Femur (tissue), 1 donor: ENCODE results near the gene GPR17.

Experiments
- DNase-seq: peaks from one replicate; pipeline ENCODE4 v3.0.0-alpha.2; 2017

Gene GPR17

DNA sequence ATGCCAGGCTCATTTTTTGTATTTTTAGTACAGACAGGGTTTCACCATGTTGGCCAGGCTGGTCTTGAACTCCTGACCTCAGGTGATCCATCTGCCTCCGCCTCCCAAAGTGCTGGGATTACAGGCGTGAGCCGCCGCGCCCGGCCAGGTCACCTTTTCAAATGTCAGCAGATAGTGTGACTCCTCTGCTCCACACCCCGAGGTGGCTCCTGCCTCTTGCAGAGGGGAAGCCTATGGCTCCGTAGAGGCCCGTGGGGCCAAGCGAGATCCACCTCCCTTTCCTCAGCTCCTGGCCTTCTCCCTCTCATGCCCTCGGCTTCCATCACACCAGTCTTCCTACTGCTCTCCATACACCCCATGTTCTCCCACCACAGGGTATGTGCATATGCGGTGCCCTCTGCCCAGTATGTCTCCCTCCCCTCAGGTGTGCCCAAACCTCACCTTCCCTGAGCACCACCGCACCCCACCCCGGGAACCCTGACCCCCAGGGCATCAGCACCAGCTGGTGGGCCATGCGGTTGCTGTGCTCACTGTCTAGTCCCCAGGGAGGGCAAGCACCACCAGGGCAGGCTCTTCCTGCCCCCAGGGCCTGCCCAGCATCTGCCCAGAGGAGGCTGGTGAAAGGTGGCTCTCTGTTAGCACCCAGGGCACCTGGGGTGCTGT is 10.7 kb downstream of the GPR17 start:
- no peak for DNase-seq

GRCh38 chr2:127657232-127657595 is 11.3 kb downstream of the GPR17 start:
- no peak for DNase-seq

DNA sequence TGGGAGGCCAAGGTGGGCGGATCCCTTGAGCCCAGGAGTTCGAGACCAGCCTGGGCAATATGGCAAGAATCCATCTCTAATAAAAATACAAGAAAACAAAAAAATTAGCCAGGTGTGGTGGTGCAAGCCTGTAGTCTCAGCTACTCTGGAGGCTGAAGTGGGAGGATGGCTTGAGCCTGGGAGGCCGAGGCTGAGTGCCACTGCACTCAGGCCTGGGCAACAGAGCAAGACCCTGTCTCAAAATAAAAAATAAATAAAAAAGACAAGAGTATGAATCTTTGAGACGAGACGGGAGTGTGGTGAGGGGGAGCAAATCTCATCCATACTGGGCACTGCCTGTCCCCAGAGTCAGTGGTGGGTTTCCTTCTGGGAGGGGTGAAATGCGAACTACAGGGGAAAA is 12.2 kb downstream of the GPR17 start:
- no peak for DNase-seq

- DNase-seq: peak; percentile 12
Measured at GRCh38 chr2:127658641-127659407, 12.9 kb downstream of the GPR17 start.

DNA sequence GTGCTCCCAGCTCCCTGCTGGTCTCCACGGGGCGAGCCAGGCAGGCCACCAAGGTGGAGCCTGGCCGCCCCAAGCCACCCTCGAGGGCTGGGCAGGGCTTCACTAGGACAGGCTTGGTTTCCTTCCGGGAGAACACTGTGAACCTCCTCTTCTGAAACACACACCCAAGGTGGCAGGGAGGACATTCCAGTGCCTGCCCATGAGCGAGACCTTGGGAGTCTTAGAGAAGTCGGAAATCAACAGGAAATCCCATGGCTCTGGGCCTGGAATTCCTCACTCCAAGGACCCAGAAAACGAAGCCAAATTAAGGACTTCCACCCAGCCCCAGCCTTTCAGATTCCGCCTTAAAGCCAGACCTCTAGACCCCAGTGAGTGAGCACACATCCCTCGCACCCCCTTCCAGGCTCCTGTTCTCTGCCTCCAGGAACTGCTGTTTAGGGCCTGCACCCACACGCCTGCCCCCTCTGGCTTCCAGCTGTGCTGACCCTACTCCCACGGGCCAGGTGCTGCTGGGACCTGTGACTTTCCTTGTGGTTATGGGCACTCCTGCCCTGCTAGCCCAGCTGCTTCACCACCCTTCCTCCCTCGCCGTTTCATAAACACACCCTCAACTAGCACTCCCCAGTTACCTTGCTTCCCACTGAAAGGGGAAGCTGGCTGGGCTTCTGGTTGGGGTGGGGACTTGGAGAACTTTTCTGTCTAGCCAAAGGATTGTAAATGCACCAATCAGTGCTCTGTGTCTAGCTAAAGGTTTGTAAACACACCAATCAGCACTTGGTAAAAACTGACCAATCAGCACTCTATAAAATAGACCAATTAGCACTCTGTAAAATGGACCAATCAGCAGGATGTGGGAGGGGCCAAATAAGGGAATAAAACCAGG is 13.7 kb downstream of the GPR17 start:
- DNase-seq: peak; percentile 18

DNA sequence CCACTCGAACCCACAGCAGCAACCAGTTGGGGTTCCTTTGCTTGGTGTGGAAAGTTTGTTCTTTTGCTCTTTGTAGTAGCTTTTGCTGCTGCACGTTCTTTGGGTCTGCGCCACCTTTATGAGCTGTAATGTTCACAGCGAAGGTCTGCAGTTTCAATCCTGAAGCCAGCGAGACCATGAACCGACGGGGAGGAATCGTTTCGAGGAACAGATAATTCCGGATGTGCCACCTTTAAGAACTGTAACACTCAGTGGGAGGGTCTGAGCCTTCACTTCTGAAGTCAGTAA is 14.3 kb downstream of the GPR17 start:
- DNase-seq: no peak

GRCh38 chr2:127661072-127661649 is 15.2 kb downstream of the GPR17 start:
- DNase-seq: peak; percentile 13

GRCh38 chr2:127661949-127662510 is 16.1 kb downstream of the GPR17 start:
- peak; percentile 16 for DNase-seq

- peak; percentile 19 for DNase-seq
Measured at GRCh38 chr2:127662937-127663565, 17.1 kb downstream of the GPR17 start.

GRCh38 chr2:127663566-127664064 is 17.7 kb downstream of the GPR17 start:
- DNase-seq: no peak

DNA sequence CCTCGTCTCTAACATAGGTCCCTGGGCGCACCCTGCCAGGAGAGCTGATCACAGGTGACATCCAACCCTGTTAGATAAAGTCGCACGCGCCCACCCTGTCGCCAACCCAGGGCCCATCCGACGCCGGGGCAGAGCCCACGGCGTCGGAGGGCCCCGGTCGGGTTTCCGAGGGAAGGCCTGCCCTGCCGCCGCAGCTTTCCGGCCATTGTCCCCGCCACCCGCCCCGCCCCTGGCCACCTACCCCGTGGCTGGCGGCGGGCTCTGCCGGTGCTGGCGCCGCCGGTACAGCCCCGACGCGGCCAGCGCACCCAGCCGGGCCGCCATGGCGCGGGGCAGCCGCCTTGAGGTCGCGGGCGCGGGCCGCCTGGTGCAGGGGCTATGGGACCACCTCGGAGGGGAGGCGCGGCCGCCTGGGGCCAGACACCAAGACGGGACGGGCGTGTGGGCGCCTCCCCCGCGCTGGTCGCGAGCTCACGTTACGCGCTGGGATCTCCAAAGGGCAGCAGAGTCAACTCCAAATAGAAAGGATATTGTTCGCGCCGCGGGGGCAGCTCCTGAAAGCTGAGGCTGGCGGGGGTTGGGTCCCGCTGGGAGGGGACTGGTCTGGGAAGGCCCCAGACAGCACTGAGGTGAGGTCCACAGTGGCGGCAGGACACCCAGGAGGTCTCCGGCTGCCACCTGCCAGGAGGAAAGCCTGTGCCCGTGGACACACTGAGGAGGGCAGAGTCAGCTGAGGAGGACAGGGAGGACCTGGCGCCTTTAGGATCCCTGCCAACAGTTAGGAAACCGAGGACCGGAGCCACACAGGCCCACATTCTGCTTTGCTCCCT is 18.3 kb downstream of the GPR17 start:
- peak; percentile 21 for DNase-seq

DNA sequence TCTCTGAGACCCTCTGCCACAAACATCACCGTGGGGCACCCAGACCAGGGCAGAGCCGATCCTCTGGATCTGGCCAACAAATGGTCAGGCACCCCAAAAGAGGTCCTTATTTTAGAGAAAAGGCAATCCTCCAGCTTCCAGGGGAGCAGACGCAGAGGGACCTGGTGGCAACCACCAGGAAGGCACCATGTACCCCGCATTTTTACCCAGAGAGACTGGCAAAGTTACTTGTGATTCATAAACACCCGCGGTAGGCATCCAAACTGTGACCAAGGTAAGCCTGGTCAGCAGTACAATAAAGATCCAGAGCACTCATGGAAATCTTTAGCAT is 18.9 kb downstream of the GPR17 start:
- no peak for DNase-seq

DNA sequence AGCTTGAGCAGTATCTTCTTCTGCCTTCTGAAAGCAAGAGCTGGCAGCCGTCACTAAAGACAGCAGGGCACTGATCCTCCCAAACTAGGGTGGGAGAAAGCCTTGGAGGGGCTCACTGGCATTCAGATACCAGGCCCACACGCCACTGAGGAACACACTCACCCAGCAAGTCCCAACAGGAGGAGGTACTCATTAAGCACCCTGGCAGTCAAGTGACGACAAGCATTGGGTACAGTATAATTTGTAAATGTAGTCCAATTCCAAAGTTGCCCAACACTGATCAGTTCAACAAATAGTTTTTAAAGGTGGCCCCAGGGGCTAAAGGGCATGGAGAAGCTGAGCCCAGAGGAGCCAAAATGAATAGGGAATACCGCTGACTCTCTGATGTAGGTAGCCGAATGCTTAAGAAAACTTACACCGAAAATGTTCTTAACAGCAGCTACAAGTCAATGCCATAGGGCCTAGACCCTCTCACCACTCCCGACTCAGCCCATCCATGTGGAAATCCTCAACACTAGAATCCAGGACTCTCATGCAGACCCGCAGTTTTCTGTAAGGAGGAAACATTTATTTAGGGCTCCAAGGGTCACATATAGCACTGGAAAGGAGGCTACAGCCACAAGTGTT is 19.4 kb downstream of the GPR17 start:
- no peak for DNase-seq

- no peak for DNase-seq
Measured at GRCh38 chr2:127669056-127669455, 23.1 kb downstream of the GPR17 start.

DNA sequence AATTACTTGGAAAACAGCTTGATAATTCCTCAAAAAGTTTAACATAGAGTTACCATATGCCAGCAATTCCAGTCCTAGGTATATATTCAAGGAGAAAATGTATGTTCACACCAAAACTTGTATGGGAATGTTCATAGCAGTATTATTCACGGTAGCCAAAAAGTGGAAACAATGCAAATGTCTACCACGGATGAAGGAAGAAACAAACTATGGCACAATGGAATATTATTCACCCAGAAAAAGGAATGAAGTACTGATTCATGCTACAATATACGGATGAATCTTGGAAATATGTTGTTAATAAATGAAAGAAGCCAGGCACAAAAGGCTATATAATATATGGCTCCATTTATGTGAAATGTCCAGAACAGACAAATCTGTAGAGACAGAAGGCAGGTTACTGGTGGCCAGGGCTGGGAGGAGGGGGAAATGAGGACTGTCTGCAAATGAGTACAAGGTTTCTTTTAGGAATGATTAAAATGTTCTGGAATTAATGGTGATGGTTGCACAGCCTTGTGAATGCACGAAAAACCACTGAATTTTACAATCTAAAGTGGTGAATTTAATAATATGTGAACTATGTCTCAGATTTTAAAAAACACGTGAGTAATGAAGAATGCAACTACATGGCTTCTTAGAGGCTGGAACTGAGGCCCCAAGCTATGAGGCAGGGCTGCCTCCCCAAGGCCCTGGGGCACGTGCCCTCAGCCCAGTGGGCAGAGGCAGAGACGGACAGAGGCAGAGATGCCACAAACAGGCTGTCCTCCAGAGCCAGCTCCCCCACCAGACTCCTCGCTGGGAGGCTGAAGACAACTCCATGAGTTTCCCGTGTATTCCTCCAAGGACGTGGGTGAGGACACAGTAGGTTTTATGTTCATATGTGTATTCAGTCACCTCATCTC is 24.4 kb downstream of the GPR17 start:
- DNase-seq: no peak

GRCh38 chr2:127670957-127671290 is 25.0 kb downstream of the GPR17 start:
- no peak for DNase-seq

DNA sequence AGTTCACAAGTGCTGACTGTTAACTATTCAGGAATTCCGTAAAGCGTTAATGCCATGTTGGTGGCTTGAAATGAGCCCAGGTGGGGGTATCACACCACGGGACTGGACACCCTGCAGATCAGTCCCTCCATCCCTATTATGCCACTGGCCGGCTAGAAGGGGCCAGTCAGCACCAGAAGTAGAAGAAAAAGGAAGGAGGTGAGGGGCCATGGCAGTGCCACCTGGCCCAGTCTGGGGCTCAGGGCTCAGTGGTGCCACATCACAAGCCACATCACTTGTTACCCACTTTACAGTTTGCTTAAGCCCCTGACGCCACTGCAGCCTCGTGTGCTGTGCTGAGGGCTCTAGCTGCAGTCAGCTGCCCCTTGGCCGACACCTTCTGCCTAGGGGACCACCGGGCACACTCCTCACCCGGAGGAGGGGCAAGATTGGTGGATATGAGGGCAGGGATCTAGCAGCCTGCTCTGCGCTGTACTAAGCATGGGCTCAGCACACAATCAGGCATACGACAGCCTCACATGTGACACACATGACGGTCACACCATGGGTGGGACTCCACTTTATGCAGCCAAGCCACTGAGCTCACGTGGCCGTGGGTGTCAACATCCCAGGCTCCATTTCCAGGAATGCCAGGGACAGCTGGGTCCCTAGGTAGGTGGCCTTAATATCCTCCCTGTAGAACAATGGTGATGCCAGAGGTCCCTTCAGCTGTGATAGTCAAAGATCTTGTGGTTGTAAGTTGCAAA is 25.8 kb downstream of the GPR17 start:
- no peak for DNase-seq

- DNase-seq: no peak
Measured at GRCh38 chr2:127672341-127673224, 26.6 kb downstream of the GPR17 start.
